GM19468 (cell line): ENCODE results near the gene COA1.

Experiments
- ATAC-seq: cut with Tn5 transposase; IDR thresholded peaks from one replicate; pipeline ENCODE4 v1.9.1; 2021; ENCODE audit warnings: mild to moderate bottlenecking, moderate library complexity, moderate number of reproducible peaks; ENCODE audit not compliant: unreplicated experiment; ENCODE audit errors: extremely low read depth

The COA1 gene

DNA sequence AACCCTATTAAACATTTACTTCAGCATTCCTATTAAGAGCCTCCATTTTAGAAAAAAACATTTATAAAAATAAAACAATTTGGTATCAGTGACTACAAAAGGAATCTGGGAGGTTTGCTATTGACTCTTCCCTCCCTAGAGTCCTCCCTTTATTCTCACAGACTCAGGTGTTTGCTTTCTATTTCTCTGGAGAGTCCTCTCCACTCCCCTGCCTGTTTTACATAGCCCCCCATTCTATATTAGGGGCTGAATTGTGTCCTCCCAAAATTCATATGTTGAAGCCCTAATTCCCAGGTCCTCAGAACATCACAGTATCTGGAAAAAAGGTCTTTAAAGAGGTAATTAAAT, 69.8 kb downstream of the COA1 start:
- no peak for ATAC-seq

DNA sequence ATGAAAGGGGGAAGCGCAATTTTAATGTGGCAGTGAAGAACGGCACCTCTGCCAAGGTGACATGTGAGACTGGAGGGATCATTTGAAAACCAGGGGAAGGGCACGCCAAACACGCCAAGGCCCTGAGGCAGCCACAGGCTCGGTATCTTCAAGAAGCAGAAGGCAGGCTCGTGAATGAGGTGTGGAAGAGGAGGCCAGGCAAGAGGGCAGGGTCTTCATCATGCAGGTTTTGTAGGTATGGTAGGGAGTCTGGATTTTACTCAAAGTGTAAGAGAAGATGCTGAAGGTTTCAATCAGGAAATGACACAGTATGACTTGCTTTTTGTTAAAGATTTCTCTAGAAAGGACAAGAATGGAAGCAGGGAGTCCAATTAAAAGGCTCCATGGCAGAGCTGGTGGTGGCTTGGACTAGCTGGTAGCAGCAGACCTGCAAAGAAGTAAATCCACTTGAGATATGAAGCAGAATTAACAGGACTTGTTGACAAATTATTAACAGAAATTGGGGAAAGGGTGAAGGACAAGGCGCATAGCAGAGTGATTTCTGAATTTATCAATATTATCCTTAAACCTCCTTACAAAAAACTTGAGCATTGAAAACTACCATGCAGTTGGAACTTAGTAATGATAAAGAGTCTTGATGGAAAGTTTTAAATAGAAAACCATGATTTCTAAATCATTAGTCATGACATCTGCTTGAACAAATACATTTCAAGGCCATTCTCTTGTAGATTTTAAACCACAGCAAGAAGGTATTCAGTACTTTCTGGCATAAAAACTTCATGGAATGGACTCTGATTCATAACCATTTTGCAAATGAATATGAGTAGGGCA, 70.4 kb downstream of the COA1 start:
- ATAC-seq, result no peak

DNA sequence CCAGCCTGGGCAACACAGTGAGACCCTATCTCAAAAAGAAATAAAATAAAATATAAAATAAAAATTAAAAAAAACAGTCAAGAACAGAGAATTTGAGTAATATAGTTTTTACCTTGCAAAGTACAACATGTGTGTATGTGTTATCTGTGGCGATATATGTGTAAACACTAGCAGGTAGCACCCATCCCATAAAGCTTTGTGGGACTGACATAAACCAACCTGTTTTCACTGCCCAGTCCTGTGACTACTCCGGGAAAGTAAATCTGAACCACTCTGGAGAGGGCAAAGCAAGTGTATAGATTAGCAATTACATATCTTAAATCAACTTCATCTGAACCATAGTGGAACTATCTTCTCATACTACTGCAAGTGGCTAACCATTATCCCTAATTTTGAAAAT, 72.3 kb downstream of the COA1 start:
- no peak for ATAC-seq

DNA sequence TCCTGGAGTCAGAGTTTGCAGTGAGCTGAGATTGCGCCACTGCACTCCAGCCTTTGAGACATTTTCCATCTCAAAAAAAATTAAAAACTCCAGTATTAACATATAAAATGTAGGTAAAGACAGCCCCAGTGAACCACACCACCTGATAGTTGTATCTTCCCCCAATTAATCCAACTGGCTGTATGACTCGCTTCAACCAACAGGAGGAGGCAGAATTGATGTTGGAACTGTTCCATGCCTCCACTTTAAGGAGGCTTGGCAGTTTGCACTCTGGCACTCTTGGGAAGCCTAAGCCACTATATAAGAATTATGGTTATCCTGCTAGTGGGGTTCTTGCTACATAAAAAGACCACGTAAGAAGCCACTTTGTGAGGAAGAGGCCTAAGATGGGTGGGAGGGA, 73.7 kb downstream of the COA1 start:
- ATAC-seq, result no peak

GRCh38 chr7:43653891-43654504, 75.3 kb downstream of the COA1 start:
- ATAC-seq, result no peak

GRCh38 chr7:43653466-43653865, 75.9 kb downstream of the COA1 start:
- ATAC-seq, result no peak

DNA sequence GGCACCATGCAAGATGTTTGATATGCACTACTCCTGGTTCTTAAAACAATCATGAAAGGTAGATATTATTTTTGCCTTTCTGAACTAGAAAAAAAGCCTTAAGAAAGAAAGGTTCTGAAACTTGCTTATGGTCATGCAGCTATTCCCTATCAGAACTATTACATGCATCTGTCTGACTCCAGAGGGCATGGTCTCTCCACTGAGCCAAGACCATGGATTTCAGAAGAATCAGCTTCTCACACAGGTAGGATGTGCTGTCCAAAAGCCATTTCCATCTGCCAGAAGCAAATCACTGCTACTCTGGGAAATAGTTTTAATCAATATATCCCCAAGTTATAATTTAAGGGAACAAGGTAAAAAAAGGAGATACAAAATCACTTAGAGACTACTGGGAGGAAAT, 77.0 kb downstream of the COA1 start:
- no peak for ATAC-seq

- no peak for ATAC-seq
Measured at GRCh38 chr7:43650457-43651052, 78.8 kb downstream of the COA1 start.

DNA sequence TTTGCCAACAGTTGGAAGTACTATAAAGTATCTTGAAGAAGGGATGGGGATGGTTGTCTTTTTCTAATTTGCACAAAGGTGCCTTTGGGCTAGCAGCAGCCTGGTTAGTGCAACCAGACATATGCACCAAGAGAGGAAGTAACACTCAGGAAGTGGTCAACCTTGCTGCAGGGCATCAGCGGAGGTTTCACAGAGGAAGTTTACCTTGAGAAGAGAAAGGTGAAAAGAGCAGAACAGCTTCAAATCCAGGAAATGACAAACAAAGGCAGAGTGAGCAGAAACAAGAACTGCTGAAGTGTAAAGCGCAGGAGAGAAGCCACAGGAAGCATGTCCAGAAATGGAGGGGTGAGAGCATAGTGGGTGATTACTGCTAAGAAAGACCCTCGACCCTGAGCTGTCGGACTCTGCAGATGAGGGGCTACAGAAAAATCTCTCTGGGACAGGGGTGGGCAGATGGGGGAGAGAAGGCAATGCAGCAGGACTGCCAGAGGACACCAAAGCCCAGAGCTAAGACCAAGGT, 79.5 kb downstream of the COA1 start:
- ATAC-seq, result peak; percentile 79

DNA sequence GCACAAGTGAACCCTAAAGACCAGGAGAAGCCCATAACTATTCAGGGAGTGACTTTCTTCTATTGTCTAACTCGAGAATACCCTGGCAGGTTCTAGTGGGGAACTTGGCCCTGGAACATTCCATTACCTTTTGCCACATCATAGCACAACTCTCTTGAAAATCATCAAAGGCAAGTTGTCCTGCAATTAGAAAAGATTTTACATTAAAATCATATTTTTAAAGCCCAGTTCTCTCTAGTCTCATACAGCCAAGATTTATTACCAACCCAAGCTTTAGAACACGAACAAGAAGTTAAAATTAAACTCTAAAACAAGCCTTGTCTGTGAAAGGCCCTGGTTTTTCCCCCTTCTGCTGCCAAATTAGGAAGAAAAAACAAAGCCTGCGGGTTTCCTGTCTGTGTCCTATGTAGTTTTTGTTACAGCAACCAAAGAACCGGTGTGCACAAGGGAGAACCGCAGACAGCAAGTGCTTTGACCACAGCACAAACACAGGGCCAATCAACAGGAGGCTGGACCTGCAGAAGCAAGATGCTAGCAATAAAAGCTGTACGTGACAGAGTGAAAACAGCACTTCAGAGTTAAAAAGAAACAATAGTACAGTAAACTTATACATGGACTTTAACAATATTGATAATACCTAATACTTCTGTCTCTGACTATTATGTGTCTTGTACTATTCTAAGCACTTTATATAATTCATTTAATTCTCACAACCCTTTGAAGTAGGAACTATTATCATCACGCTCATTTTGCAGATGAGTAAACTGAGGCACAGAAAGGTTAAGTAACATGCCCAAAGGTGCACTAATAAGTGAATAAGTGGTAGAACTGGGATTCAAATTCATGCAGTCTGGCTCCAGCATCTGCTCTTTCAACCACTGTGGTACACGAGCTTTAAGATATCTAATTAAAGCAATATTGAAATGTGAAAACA, 80.6 kb downstream of the COA1 start:
- peak; percentile 47 for ATAC-seq

DNA sequence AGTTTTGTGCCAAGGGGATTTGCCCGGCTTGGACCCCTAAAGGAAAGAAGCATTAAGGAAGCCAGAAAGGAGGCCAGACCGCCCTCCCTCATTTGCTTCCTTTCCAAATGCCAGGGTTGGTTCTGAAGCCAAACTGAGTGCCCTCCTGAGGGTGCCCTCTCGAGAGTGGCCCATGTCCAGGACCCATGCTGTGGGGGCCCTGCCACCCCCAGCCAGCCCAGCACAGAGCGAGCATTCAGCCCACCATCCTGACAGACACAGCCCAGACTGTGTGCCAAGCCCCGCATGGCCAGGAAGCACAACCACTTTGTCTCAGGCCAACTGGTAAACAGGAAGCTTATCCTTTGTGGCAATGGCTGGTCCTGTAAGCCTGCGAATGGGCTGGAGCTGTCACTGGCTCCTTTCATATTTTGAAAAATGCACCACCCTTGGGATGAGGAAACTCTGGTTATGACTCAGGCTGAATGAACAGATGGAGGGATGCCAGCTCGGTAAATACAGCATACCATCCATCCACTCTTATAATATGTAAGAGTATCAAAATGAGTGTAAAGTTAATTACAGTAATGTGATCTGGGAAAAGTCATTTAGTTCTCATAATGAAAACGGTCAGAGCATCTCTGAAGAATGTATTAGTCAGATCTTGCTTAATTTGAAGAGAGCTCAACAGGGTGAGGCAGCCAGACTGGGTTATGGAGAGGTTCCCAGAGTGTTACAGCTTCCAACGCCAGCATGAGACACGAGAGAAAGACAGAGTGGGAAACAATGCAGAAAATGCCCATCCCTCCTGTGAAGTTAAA, 81.5 kb downstream of the COA1 start:
- ATAC-seq, result no peak

DNA sequence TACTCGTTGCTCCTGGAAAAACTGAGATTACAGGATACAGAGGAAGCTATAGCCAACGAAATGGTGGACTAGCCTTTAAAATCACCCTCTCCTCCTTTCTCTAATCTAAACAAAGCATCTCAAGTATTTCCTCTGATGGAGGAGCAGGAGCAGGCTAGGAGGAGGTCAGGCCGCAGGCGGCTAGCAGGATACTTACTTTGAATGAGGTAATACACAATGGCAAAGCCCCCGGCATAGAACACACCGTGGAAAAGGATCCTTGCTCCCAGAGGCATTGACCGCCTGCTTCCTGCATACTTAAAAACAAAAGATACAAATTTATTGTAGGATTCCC, 82.0 kb downstream of the COA1 start:
- no peak for ATAC-seq

- no peak for ATAC-seq
Measured at GRCh38 chr7:43646603-43647338, 82.6 kb downstream of the COA1 start.

DNA sequence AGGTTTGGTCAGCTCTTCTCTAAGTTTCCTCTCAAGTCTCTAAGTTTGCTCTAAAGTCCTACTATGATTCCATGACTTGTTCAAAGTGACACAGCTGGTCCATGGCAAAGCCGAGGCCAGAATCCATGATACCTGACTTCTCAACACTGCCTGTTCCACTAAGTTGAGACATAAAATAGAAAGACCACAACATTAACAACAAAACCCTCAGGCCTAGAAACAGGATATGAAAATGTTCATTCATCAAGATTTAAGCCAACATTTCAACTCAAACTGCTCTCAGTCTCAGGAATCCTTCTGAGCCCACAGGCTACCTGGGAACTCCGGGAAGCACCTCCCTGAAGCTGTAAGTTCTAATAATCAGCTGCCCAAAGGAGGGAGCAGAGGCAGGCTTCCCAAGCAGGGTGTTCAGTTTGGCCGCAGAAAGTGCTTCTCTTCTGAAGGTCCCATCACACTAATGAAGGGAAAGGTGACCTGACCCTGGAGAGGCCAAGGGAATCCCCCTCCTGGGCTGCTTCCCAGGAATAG, 83.6 kb downstream of the COA1 start:
- ATAC-seq, result no peak

DNA sequence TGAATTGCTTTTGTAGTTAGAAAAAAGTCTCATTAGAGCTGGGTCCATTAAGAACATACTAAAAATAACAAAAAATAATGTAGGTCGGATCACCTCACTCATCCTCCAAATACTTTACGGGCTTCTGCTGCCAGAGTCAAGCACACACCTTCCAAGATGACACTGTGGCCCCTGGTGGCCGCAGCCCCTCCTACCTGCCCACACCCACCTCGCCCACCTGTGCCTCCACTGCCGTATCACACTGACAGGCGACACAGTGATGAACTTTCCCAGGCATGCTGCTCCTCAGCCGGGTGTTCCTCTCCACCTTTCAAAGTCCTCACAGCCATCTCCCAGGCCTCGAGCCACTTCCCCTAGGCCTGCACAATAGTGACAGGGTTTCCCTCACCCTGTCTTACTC, 85.5 kb downstream of the COA1 start:
- no peak for ATAC-seq

GRCh38 chr7:43642897-43643630, 86.3 kb downstream of the COA1 start:
- ATAC-seq, result no peak

DNA sequence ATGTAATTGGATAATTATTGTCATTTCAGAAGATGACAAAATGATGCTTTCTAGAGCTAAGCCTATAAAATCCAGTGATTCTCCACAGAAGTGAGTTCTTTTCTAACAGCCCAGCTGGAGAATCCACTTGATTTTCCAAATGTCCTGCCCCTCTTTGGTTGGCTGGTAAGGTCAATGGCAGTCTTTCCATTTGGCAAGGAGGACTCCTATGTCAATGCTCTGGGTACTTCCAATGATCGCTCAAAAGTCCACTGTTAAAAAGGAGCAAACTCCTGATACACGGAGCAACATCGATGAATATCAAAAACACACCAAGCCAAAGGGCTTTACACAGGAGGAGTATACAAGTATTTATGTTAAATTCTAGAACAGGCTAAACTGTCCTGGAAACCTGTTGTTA, 88.6 kb downstream of the COA1 start:
- no peak for ATAC-seq

DNA sequence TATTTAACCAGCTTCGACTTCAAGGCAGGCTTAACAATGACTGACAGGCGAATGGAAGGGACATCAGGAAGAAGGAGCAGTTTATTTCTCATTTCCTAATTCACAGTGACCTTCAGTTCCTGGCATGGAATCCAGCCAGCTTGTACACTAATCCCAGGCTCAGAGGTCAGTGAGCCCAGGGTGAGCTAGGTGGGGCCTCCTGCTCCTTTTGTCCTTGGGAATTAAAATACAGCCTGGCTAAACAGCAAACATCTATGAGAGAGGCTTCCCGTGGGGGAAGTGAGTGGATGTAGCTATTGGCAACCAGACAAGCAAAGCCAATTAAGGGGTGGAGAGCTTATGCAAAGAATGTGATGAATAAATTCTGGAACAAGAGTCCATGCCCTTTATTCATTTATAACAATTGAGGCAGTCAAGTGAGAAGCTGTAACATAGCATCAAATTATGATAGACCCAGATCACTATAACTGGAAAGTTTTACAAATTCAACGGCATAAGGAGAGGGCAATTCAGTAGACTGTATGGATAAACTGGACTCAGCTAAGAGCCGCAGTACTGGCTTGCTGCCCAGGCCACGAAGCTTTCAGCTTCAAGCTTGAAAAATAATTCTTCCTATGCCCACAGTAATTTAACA, 89.3 kb downstream of the COA1 start:
- no peak for ATAC-seq
